Naive B cell (primary cell): ENCODE data around the gene FGFBP1. TPM values are rescaled to one million over a fixed set of nuclear protein-coding genes. Genes with fewer than 3 reads are reported as not detected.

Source experiments
- ATAC-seq, 2 donors: fragments of 150-1000 bp; cut with Tn5 transposase; 2 replicates each; pipeline ENCODE4 v1.10.0; 2021; ENCODE audit warnings: low read depth in 2 of 2, mild to moderate bottlenecking in 2 of 2, moderate library complexity in 2 of 2
- DNase-seq: peaks from one replicate; pipeline ENCODE4 v3.0.0; 2022
- H3K27ac Mint-ChIP-seq, 6 donors: one replicate each; pipeline ENCODE4 v1.8.0; 2020 to 2022; ENCODE audit warnings: mild to moderate bottlenecking in 6 of 6, mixed read lengths in 6 of 6, moderate library complexity in 5 of 6, inconsistent platforms in 2 of 6
- H3K27me3 Mint-ChIP-seq, 3 donors: one replicate each; pipeline ENCODE4 v1.8.0; 2021 to 2022; ENCODE audit warnings: mixed read lengths in 3 of 3, mild to moderate bottlenecking in 1 of 3
- H3K36me3 Mint-ChIP-seq, 2 donors: one replicate each; pipeline ENCODE4 v1.8.0; 2020 to 2022; ENCODE audit warnings: mixed read lengths in 2 of 2, inconsistent platforms in 1 of 2, mild to moderate bottlenecking in 1 of 2
- H3K4me1 Mint-ChIP-seq, 3 donors: one replicate each; pipeline ENCODE4 v1.8.0; 2020 to 2022; ENCODE audit warnings: mixed read lengths in 3 of 3, inconsistent platforms in 1 of 3, mild to moderate bottlenecking in 1 of 3, moderate library complexity in 1 of 3
- H3K4me3 Mint-ChIP-seq, 8 donors: one replicate each; pipeline ENCODE4 v1.8.0; 2020 to 2022; ENCODE audit warnings: mild to moderate bottlenecking in 8 of 8, mixed read lengths in 8 of 8, moderate library complexity in 8 of 8, inconsistent platforms in 2 of 8
- H3K9me3 Mint-ChIP-seq, 7 donors: one replicate each; pipeline ENCODE4 v1.8.0; 2020 to 2022; ENCODE audit warnings: mixed read lengths in 7 of 7, mild to moderate bottlenecking in 5 of 7, inconsistent platforms in 2 of 7, moderate library complexity in 1 of 7
- polyA plus RNA-seq, 6 donors: library from polyadenylated mRNA; unstranded; fragments of 300-500 nt; fragmentation: Illumina TruSeq; gene quantifications; one replicate each; pipeline ENCODE4 v1.2.3, GENCODE V29; 2021; ENCODE audit warnings: low read depth in 6 of 6

The FGFBP1 gene
- polyA plus RNA-seq, 6 donors from 2014 or later = not detected

GRCh38 chr4:15961781-15962510 is 23.4 kb upstream of the FGFBP1 start:
- Mint-ChIP-seq H3K9me3 (peaks cover 0 to 11% (median 6%) of the 10 kb centered on the region in 7 donors), H3K27ac (no peak overlapping the region), H3K4me3 (no peak overlapping the region), H3K4me1 (peaks cover 0 to 15% (median 9%) of the 10 kb centered on the region in 3 donors), H3K27me3 (peaks cover 0 to 3% (median 0%) of the 10 kb centered on the region in 3 donors), H3K36me3 (peaks cover 5 to 12% of the 10 kb centered on the region in 2 donors)
- no peak for DNase-seq
- no peak for ATAC-seq

GRCh38 chr4:15958562-15958961 is 20.0 kb upstream of the FGFBP1 start:
- Mint-ChIP-seq H3K36me3 (peaks cover 0 to 9% of the 10 kb centered on the region in 2 donors), H3K27ac (peak overlapping the region in 1 of 6 donors; percentile 43), H3K4me1 (peaks cover 0 to 14% (median 8%) of the 10 kb centered on the region in 3 donors)

GRCh38 chr4:15956179-15956850 is 17.8 kb upstream of the FGFBP1 start:
- Mint-ChIP-seq H3K27me3 (no peaks in the 10 kb centered on the region), H3K4me3 (no peak overlapping the region), H3K36me3 (peaks cover 0 to 9% of the 10 kb centered on the region in 2 donors), H3K27ac (no peak overlapping the region), H3K9me3 (peaks cover 5 to 20% (median 12%) of the 10 kb centered on the region in 7 donors), H3K4me1 (peaks cover 0 to 8% (median 0%) of the 10 kb centered on the region in 3 donors)
- DNase-seq (peak; percentile 67), ATAC-seq (peak; percentile 94 to 98)

More at GRCh38 chr4:15958562-15958961, 20.0 kb upstream of the FGFBP1 start:
- peaks cover 5 to 16% (median 11%) of the 10 kb centered on the region in 7 donors for H3K9me3 Mint-ChIP-seq
- no peak overlapping the region for H3K4me3 Mint-ChIP-seq
- H3K27me3 Mint-ChIP-seq = no peaks in the 10 kb centered on the region
- ATAC-seq (no peak), DNase-seq (no peak)

- H3K27me3 Mint-ChIP-seq = no peaks in the 10 kb centered on the region
- peaks cover 0 to 9% of the 10 kb centered on the region in 2 donors for H3K36me3 Mint-ChIP-seq
- H3K9me3 Mint-ChIP-seq = peaks cover 5 to 20% (median 12%) of the 10 kb centered on the region in 7 donors
- no peak overlapping the region for H3K4me3 Mint-ChIP-seq
- H3K27ac Mint-ChIP-seq = no peak overlapping the region
- DNase-seq = no peak
- no peak for ATAC-seq
- H3K4me1 Mint-ChIP-seq = peaks cover 0 to 8% (median 0%) of the 10 kb centered on the region in 3 donors
These were observed 17.1 kb upstream of the FGFBP1 start for GRCh38 chr4:15955670-15956069.

GRCh38 chr4:15953625-15954024 is 15.1 kb upstream of the FGFBP1 start:
- no peak overlapping the region for H3K27ac Mint-ChIP-seq

GRCh38 chr4:15951781-15952180 is 13.2 kb upstream of the FGFBP1 start:
- DNase-seq (no peak), ATAC-seq (no peak)
- peak overlapping the region in 1 of 6 donors; percentile 78 for H3K27ac Mint-ChIP-seq
- H3K9me3 Mint-ChIP-seq = peaks cover 5 to 20% (median 12%) of the 10 kb centered on the region in 7 donors
- H3K4me3 Mint-ChIP-seq = no peak overlapping the region
- peaks cover 0 to 8% (median 0%) of the 10 kb centered on the region in 3 donors for H3K4me1 Mint-ChIP-seq
- peaks cover 0 to 9% of the 10 kb centered on the region in 2 donors for H3K36me3 Mint-ChIP-seq
- H3K27me3 Mint-ChIP-seq = no peaks in the 10 kb centered on the region

More at GRCh38 chr4:15953625-15954024, 15.1 kb upstream of the FGFBP1 start:
- H3K4me3 Mint-ChIP-seq = no peak overlapping the region
- peaks cover 0 to 9% of the 10 kb centered on the region in 2 donors for H3K36me3 Mint-ChIP-seq
- ATAC-seq (no peak), DNase-seq (no peak)
- H3K9me3 Mint-ChIP-seq = peaks cover 5 to 20% (median 12%) of the 10 kb centered on the region in 7 donors
- no peaks in the 10 kb centered on the region for H3K27me3 Mint-ChIP-seq
- peaks cover 0 to 8% (median 0%) of the 10 kb centered on the region in 3 donors for H3K4me1 Mint-ChIP-seq

- H3K36me3 Mint-ChIP-seq = no peaks in the 10 kb centered on the region
- no peak for DNase-seq
- no peak for ATAC-seq
- no peaks in the 10 kb centered on the region for H3K4me1 Mint-ChIP-seq
- H3K27ac Mint-ChIP-seq = peak overlapping the region in 1 of 6 donors; percentile 17
- no peaks in the 10 kb centered on the region for H3K27me3 Mint-ChIP-seq
- peaks cover 0 to 6% (median 0%) of the 10 kb centered on the region in 7 donors for H3K9me3 Mint-ChIP-seq
- H3K4me3 Mint-ChIP-seq = no peak overlapping the region
These were observed 10.3 kb upstream of the FGFBP1 start for GRCh38 chr4:15948826-15949225.

GRCh38 chr4:15947684-15948083 is 9.1 kb upstream of the FGFBP1 start:
- no peak for ATAC-seq
- H3K4me3 Mint-ChIP-seq = no peak overlapping the region
- no peaks in the 10 kb centered on the region for H3K36me3 Mint-ChIP-seq
- H3K9me3 Mint-ChIP-seq = no peaks in the 10 kb centered on the region
- no peaks in the 10 kb centered on the region for H3K4me1 Mint-ChIP-seq
- DNase-seq = no peak
- H3K27me3 Mint-ChIP-seq = no peaks in the 10 kb centered on the region
- H3K27ac Mint-ChIP-seq = no peak overlapping the region

- DNase-seq = no peak
These were observed 7.0 kb upstream of the FGFBP1 start for GRCh38 chr4:15945516-15945915.

GRCh38 chr4:15944895-15945294 is 6.4 kb upstream of the FGFBP1 start:
- H3K9me3 Mint-ChIP-seq = no peaks in the 10 kb centered on the region
- H3K4me1 Mint-ChIP-seq = no peaks in the 10 kb centered on the region
- no peak for DNase-seq
- no peaks in the 10 kb centered on the region for H3K36me3 Mint-ChIP-seq
- peaks cover 0 to 8% (median 7%) of the 10 kb centered on the region in 3 donors for H3K27me3 Mint-ChIP-seq
- ATAC-seq = no peak
- H3K27ac Mint-ChIP-seq = no peak overlapping the region
- H3K4me3 Mint-ChIP-seq = no peak overlapping the region

More at GRCh38 chr4:15945516-15945915, 7.0 kb upstream of the FGFBP1 start:
- no peak overlapping the region for H3K4me3 Mint-ChIP-seq
- ATAC-seq = no peak
- H3K36me3 Mint-ChIP-seq = no peaks in the 10 kb centered on the region
- peaks cover 0 to 2% (median 2%) of the 10 kb centered on the region in 3 donors for H3K27me3 Mint-ChIP-seq
- H3K9me3 Mint-ChIP-seq = no peaks in the 10 kb centered on the region
- no peak overlapping the region for H3K27ac Mint-ChIP-seq
- no peaks in the 10 kb centered on the region for H3K4me1 Mint-ChIP-seq

GRCh38 chr4:15942283-15942682 is 3.7 kb upstream of the FGFBP1 start:
- H3K4me1 Mint-ChIP-seq = no peaks in the 10 kb centered on the region
- H3K27me3 Mint-ChIP-seq = peaks cover 6 to 17% (median 7%) of the 10 kb centered on the region in 3 donors
- no peak overlapping the region for H3K27ac Mint-ChIP-seq
- no peaks in the 10 kb centered on the region for H3K36me3 Mint-ChIP-seq
- H3K9me3 Mint-ChIP-seq = no peaks in the 10 kb centered on the region
- no peak overlapping the region for H3K4me3 Mint-ChIP-seq
- ATAC-seq (no peak), DNase-seq (no peak)

GRCh38 chr4:15938182-15938581 is 358 bp downstream of the FGFBP1 start:
- Mint-ChIP-seq H3K4me3 (no peak overlapping the region), H3K27ac (no peak overlapping the region), H3K36me3 (no peaks in the 10 kb centered on the region), H3K9me3 (no peaks in the 10 kb centered on the region), H3K27me3 (peaks cover 7 to 17% (median 13%) of the 10 kb centered on the region in 3 donors), H3K4me1 (no peaks in the 10 kb centered on the region)
- DNase-seq (no peak), ATAC-seq (no peak)

- Mint-ChIP-seq H3K4me1 (peaks cover 0 to 3% (median 0%) of the 10 kb centered on the region in 3 donors), H3K9me3 (no peaks in the 10 kb centered on the region), H3K27ac (no peak overlapping the region), H3K4me3 (no peak overlapping the region), H3K36me3 (no peaks in the 10 kb centered on the region), H3K27me3 (peaks cover 7 to 17% (median 13%) of the 10 kb centered on the region in 3 donors)
- DNase-seq (no peak), ATAC-seq (no peak)
These were observed 2.0 kb downstream of the FGFBP1 start for GRCh38 chr4:15936495-15936894.
